ENCODE data around the gene ATP7B. TPM values are rescaled to one million over a fixed set of nuclear protein-coding genes. Genes with fewer than 3 reads are reported as not detected.
A peak's percentile ranks its signal among the peaks of the same experiment; 100 is the strongest.

The ATP7B gene
- total RNA-seq, 8 experiments from 2014 or later = 0.97 to 7.3 (median 5.6) TPM

DNA sequence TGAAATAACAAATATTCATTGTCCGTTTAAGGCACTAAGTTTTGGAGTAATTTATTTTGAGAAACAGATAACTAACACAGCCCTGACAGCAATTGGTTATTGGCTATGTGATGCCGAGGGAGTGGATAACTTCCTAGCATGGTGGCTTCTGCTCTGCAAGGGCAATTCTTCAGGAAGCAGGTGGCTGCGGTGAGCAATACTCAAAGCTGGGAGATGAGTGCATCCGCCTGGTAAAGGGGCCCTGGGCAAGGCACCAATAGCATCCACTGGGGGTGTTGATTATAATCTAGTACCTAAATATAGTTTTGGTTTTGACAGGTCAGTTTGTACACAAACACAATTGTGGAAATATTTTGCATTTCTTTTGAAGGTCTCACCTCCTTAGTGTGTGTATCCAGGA lies 108.5 kb downstream of the ATP7B start:
- 26 to 90% (median 86%) methylated on average over 1 to 3 of the region's 4 CpGs; no CpG with 5 or more reads in 5 of the 10 experiments for WGBS, 10 experiments
- no peak overlapping the region for H3K4me3 ChIP-seq
- no peak for ATAC-seq (replicated peaks in 6 of 8)
- no peak overlapping the region for H3K27ac ChIP-seq
- in situ Hi-C loops (cut with MboI; ENCODE audit: low pct_unique_long_range_greater_than_20kb in 2 of 9, low sequenced_read_pairs in 9 of 9, unreplicated experiment in 9 of 9) = loop anchor here in 1 of 9 experiments (25.0 kb wide), 1 partner anchor 235 kb away; the partner anchor contains the start of gene NEK5
- peaks cover 0 to 5% of the 10 kb centered on the region in 2 donors for H3K4me1 ChIP-seq (replicated peaks in 1 of 2)

DNA sequence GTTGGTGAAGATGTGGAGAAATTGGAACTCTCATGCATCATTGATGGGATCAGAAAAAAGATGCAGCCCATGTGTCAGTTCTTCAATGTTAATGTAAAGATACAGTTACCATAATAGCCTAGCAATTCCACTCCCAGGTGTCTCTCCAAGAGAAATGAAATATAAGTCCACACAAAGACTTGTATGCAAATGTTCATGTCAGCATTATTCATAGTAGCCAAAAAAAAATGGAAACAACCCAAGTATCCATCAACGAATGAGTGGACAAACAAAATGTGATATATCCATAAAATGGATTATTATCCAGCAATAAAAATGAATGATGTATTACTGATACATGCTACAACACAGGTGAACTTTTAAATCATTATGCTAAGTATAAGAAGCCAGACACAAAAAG lies 110.8 kb downstream of the ATP7B start:
- H3K27ac ChIP-seq = no peak overlapping the region
- in situ Hi-C loops (cut with MboI; ENCODE audit: low pct_unique_long_range_greater_than_20kb in 2 of 9, low sequenced_read_pairs in 9 of 9, unreplicated experiment in 9 of 9) = loop anchor here in 1 of 9 experiments (25.0 kb wide), 1 partner anchor 237 kb away; the partner anchor contains the start of gene NEK5
- 0 to 100% (median 74%) methylated on average over 1 of the region's 1 CpG; no CpG with 5 or more reads in 4 of the 10 experiments for WGBS, 10 experiments

DNA sequence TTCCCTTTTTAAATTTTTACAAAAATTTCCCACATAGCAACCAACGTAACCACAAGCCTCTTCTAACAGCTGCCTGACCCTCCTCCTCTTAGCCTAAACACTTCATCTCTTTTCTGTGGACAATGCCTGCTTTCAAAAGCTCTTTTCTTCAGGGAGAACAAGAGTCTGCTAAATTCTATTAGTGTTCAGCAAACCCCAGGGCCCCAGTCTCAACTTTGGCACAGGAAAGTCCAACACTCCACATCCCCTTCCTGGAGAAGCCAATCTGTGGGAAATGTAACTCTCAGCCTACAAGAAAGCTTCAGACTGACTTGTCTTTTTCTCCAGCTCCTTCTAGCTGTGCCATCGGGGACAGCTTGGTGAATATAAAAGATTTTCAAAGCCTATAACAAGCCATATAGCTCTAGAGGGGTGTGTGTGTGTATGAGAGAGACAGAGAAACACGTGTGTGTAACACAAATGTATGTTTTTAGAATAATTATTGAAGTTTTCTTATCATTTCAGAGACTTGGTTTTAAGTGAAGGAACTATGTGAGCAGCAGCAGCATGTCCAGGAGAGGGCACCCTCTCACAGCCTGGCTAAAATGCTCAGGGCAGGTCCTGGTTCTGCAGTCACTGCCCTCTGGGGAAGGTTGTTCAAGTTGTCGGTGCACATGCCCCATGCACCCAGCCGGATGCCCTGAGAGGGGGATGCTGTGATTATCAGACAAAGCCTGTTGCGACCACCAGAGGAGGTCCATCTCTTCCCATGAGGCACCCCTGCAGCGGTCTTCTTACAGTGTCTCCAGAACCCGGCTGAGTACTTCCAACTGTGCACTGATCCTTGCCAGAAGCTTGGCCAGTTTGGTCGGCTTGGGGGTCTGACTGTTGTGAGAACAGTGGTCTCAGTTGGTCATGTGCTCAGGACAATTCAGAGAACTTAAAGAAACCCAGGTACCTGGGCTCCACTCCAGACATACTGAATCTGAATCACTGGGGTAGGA lies 115.1 kb downstream of the ATP7B start:
- Histone ChIP-seq H3K27ac (no peak overlapping the region), H3K4me1 (replicated peaks in 1 of 2) (peaks cover 0 to 12% of the 10 kb centered on the region in 2 donors), H3K4me3 (no peak overlapping the region)
- 7 to 67% (median 38%) methylated on average over 2 to 6 of the region's 9 CpGs; no CpG with 5 or more reads in 2 of the 10 experiments for WGBS, 10 experiments
- peak; percentile 53 to 97 (median 89) for ATAC-seq (replicated peaks in 6 of 8)
- in situ Hi-C loops (cut with MboI; ENCODE audit: low pct_unique_long_range_greater_than_20kb in 2 of 9, low sequenced_read_pairs in 9 of 9, unreplicated experiment in 9 of 9) = loop anchor here in 1 of 9 experiments (10.0 kb wide), 1 partner anchor 229 kb away; the partner anchor contains the start of gene NEK5

More for the DNA sequence above, 110.8 kb downstream of the ATP7B start:
- ATAC-seq (replicated peaks in 6 of 8) = no peak
- Histone ChIP-seq H3K4me3 (no peak overlapping the region), H3K4me1 (replicated peaks in 1 of 2) (peaks cover 0 to 12% of the 10 kb centered on the region in 2 donors)

DNA sequence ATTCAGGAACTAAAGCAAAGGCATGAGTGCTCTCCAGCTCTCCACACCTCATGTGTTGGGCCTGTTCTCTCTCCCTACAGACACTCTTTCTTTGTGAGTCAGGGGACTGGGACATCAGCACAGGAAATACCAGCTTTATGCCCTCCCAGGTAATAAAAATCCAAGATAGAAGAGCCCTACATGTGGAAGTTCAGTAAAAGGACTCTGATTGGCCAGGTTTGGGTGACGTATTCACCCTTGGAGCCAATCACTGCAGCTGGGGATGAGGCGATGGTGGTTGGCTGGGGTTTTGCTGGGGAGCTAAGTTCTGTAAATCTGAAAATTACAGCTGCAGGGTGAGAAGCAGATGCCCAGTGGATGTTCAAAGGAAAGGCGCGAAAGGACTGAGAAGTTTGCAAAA lies 117.0 kb downstream of the ATP7B start:
- in situ Hi-C loops (cut with MboI; ENCODE audit: low pct_unique_long_range_greater_than_20kb in 2 of 9, low sequenced_read_pairs in 9 of 9, unreplicated experiment in 9 of 9) = loop anchor here in 1 of 9 experiments (10.0 kb wide), 1 partner anchor 231 kb away; the partner anchor contains the start of gene NEK5
- WGBS, 10 experiments = 33 to 100% (median 100%) methylated on average over 1 to 4 of the region's 4 CpGs; no CpG with 5 or more reads in 3 of the 10 experiments
- no peak overlapping the region for H3K27ac ChIP-seq
- peak in 2 of 8 experiments; percentile 47 to 57 for ATAC-seq (replicated peaks in 6 of 8)
- H3K4me3 ChIP-seq = no peak overlapping the region
- H3K4me1 ChIP-seq (replicated peaks in 1 of 2) = peaks cover 0 to 12% of the 10 kb centered on the region in 2 donors

DNA sequence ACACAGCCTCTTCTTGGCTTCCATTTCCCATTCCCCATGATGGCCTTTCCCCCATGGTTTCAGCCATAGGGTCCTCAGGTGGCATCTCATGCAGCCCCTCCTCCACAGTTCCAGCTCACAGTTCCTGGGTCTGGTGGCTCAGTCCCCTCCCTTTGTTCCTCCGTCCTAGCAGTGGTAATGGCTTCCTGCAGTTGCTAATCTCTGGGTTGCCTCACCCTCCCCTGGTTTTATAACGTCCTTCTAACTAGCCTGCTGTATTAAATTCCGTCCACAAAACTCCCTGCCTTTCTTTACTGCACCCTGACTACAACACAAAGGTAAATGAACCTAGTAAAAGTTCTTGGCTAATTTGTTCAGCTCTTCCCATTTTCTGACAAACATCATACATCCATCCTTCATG lies 118.6 kb downstream of the ATP7B start:
- WGBS, 10 experiments = 0 to 80% (median 50%) methylated on average over 1 to 3 of the region's 3 CpGs; no CpG with 5 or more reads in 3 of the 10 experiments
- Histone ChIP-seq H3K27ac (no peak overlapping the region), H3K4me1 (replicated peaks in 1 of 2) (peaks cover 0 to 12% of the 10 kb centered on the region in 2 donors), H3K4me3 (no peak overlapping the region)
- in situ Hi-C loops (cut with MboI; ENCODE audit: low pct_unique_long_range_greater_than_20kb in 2 of 9, low sequenced_read_pairs in 9 of 9, unreplicated experiment in 9 of 9) = loop anchor here in 1 of 9 experiments (10.0 kb wide), 1 partner anchor 232 kb away; the partner anchor contains the start of gene NEK5
- no peak for ATAC-seq (replicated peaks in 6 of 8)

DNA sequence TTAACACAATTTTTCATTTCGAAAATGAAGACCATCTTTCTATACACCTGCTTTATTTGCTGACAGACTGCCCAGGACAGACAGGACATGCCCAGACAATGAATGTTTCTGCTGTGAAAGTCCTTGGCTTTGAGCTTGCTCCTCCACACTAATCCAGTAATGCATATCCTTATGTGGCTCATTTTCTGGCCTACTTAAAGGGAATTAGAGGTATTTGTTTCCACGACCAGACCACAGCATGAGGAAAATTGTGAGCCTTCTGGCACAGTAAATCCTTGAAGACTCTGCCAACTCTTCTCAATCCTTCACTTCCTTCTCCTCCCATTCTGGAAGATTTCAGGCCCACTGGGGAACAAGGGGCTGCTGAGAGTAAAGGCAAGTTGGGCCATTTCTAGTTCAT lies 123.8 kb downstream of the ATP7B start:
- Histone ChIP-seq H3K4me3 (no peak overlapping the region), H3K27ac (no peak overlapping the region), H3K4me1 (replicated peaks in 1 of 2) (no peaks in the 10 kb centered on the region)
- 0 to 81% (median 48%) methylated on average over 1 to 2 of the region's 2 CpGs; no CpG with 5 or more reads in 2 of the 10 experiments for WGBS, 10 experiments
- in situ Hi-C loops (cut with MboI; ENCODE audit: low pct_unique_long_range_greater_than_20kb in 2 of 9, low sequenced_read_pairs in 9 of 9, unreplicated experiment in 9 of 9) = no loop called here
- no peak for ATAC-seq (replicated peaks in 6 of 8)

DNA sequence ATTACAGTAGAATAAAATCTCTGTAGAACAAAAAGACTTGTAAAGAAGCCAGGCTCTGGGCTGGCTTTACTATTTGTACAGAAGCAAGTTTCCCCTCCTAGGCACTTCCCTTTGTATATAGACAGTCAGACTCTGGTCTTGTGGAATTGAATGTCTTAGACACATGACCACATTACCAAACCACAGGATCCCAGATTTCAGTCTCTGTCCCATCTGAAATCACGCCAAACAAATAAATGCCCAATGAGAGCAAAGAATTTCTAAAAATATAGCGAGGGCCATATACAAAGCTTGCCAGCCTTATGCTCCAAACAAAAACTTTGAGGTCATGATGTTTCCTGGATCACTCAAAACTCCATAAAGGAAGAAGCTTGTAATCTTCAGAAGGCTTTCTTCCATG lies 125.6 kb downstream of the ATP7B start:
- in situ Hi-C loops (cut with MboI; ENCODE audit: low pct_unique_long_range_greater_than_20kb in 2 of 9, low sequenced_read_pairs in 9 of 9, unreplicated experiment in 9 of 9) = no loop called here
- H3K4me1 ChIP-seq (replicated peaks in 1 of 2) = no peaks in the 10 kb centered on the region
- ATAC-seq (replicated peaks in 6 of 8) = no peak
- H3K4me3 ChIP-seq = no peak overlapping the region
- H3K27ac ChIP-seq = no peak overlapping the region
- 7 to 100% (median 87%) methylated on average over 1 to 2 of the region's 2 CpGs; no CpG with 5 or more reads in 1 of the 10 experiments for WGBS, 10 experiments

DNA sequence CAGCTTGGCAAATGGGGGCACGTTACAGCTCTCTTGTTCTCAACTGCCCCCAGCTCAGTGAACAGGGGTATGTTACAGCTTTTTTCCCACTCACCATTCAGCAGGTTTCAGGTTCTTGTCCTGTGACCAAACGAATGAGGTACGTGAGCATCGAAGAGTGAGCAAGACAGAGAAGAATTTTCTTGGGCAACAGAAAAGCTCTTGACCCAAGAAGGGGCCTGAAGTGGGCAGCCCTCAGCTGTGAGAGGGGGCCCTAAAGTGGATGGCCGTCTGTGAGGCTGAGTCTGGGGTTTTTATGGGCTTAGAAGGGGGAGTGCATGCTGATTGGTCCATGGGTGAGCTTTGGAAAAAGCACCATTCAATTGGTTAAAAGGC lies 128.0 kb downstream of the ATP7B start:
- Histone ChIP-seq H3K27ac (no peak overlapping the region), H3K4me1 (replicated peaks in 1 of 2) (no peaks in the 10 kb centered on the region), H3K4me3 (no peak overlapping the region)
- ATAC-seq (replicated peaks in 6 of 8) = no peak
- in situ Hi-C loops (cut with MboI; ENCODE audit: low pct_unique_long_range_greater_than_20kb in 2 of 9, low sequenced_read_pairs in 9 of 9, unreplicated experiment in 9 of 9) = no loop called here
- 14 to 93% (median 43%) methylated on average over 1 to 5 of the region's 5 CpGs; no CpG with 5 or more reads in 2 of the 10 experiments for WGBS, 10 experiments

Other genes starting within 250 kb of the ATP7B start
- gene DHRS12, start 207.3 kb downstream of the ATP7B start, total RNA-seq = 1 to 10 TPM; 3.5 to 8.9 (median 5.2) TPM
- gene TMEM272, start 166.3 kb downstream of the ATP7B start, total RNA-seq = under 1 TPM in 7 of 8 experiments, not detected in 1; 0.18 to 0.63 (median 0.29) TPM
- under 1 TPM in 4 of 8 experiments, not detected in 4; 0.17 to 0.90 (median 0.28) TPM for gene CCDC70, start 149.5 kb downstream of the ATP7B start, total RNA-seq
- gene ALG11, start 948 bp upstream of the ATP7B start, total RNA-seq = 10 to 100 TPM; 15.7 to 31.7 (median 21.4) TPM
- 10 to 100 TPM; 14.2 to 23.5 (median 16.0) TPM for gene UTP14C, start 13.2 kb upstream of the ATP7B start, total RNA-seq
- gene NEK5, start 117.6 kb upstream of the ATP7B start, total RNA-seq = 1 to 10 TPM in 7 of 8 experiments, under 1 TPM in 1; 0.99 to 8.2 (median 1.4) TPM
- gene NEK3, start 148.1 kb upstream of the ATP7B start, total RNA-seq = 10 to 100 TPM in 6 of 8 experiments, 1 to 10 TPM in 2; 7.5 to 26.4 (median 21.5) TPM